IPS-NIHi7 (cell line): ENCODE results near the gene GDPGP1.

Source experiments
- DNase-seq: peaks from one replicate; pipeline ENCODE4 v3.0.0; 2012; ENCODE audit warnings: mixed read lengths; ENCODE audit errors: extremely low spot score

The GDPGP1 gene

DNA sequence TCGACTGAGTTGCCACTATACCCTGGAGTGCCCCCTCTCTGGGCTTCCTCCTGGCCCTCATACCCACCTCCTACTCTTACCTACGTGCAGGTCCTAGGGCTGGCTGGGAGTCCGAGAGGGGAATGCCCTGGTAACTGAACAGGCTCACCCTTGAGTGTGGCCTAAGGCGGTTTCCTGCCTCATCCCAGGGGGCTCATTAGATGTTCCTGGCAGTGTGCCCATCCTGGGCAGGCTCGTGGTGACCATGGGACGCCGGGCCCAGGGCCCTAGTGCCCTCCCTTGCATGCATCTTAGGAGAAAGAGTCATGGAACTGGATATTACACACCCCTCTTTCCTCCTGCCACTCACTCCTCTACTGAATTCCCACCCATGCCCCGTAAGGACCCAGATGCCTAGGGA is 30.1 kb upstream of the GDPGP1 start:
- no peak for DNase-seq

DNA sequence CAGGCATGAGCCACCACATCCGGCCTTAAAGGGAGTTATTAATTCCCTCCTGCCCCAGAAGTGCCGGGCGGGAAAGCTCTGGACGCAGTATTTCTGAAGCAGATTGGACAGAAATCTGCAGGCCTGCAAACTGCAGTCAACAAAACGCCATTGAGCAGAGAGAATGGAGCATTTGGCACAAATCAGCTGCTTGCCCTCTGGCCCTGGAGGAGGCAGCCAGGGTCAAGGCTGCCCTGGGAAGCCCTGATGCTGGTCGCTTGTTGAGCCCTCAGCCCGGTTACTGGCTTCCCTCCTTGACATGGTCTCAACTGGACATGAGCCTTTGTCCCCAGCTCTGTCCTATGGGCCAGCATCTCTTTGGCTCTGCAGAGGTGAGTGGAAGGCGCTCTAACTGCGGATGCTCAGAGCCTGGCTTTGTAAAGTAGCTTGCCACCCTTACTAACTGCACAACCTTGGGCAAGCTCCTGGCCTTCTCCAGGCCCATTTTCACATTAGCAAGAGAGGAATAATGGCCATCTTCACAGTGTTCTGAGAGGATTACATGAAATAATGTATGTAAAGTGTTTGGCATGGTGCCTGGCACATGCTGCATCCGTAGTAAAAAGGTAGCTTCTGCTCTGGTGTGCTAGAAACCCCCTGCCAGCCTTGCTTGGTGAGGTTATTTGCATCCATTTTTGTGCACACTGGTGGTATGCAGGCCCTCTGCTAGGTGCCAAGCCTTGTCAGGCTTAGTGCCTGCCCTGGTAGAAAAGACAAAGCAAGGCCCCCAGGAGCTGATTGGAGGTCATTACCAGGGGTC is 28.8 kb upstream of the GDPGP1 start:
- DNase-seq: no peak

DNA sequence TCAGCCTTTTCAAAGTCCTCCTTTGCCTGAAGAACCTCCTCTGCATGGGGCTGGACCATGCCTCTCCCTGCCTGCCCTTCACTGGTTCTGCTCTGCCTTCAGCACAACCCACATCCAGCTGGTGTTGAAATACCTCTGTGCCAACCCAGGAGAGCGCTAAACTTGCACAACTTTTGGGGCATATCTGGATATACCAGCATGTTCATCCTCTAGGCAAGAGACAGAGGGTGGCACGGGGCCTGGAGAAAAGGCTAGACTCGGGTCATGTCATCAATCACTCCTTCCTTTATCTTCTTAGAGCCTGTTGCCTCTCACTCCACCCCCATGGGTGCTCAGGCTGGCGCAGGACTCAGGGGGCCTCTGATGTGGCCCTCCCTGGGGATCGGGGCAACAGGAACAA is 28.1 kb upstream of the GDPGP1 start:
- no peak for DNase-seq

DNA sequence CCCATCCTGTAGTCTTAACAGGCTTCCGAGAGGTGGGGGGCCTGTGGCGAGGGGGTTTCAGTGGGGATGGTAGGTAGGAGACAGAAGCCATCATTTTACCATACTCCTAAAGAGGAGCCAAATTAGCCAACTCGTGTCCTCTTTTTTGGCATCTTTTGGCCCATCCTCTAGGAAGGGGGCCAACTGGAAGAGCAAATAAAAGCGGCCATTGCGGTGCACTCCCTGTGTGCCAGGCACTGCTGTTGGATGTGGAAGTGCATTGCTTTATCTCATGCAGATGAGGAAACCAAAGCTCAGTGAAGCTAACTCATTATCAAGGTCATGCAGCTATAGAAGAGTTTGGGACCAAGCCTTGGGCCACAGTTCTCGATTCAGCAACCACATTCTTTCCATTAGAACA is 26.8 kb upstream of the GDPGP1 start:
- DNase-seq: no peak

DNA sequence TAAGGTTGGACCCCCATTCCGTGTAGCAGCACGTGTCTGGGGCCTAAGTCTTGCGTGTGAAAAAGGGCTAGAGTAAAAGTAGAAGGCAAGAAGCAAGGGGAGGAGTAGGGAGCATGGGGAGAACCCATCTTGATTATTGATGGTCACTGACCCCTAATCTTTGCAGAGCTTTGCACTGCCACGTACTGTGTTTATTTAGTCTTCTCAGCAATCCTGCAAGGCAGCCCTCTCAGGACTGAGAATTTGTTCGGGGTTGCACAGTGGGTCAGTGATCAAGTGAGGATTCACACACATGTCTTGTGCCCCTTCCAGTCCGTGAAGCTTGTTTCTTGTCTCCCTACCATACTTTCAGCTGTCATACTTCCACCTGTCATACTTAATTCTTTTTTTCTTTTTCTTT is 25.7 kb upstream of the GDPGP1 start:
- no peak for DNase-seq

DNA sequence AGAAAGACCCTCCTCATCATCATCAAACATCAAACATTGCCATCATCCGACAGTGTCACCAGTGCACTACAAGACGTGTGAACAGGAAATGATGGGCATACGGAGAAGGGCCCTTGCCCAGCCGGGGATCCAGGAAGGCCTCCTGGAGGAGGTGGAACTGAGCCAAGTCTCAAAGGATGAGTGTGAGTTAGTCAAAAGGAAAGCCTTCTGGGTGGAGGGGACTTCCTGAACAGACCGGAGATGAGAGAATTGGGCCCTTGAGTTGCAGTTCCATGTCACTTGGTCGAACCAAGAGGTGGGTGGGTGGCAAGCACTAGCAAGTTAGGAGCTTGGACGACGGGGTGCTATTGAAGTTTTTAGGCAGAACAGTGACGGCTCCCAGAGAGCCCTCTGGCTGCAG is 24.4 kb upstream of the GDPGP1 start:
- no peak for DNase-seq

DNA sequence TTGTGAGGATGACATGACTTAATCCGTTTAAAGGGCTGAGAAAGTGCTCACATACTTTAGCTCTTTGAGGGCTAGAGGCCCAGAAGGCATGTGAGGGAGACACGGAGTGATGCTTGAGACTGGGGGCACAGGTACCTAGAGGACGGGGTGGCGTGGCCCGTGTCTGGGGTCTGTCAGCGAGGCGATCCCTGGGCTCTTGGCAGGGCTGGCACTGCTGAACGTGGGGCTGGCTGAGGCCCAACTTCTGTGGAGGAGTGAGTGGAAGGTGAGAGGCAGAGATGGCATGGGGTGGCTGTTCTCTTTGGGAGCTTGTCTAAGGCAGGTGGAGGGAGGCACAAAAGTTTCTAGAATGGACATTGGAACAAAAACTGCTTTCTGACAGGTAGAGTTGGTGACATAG is 23.4 kb upstream of the GDPGP1 start:
- DNase-seq: no peak

DNA sequence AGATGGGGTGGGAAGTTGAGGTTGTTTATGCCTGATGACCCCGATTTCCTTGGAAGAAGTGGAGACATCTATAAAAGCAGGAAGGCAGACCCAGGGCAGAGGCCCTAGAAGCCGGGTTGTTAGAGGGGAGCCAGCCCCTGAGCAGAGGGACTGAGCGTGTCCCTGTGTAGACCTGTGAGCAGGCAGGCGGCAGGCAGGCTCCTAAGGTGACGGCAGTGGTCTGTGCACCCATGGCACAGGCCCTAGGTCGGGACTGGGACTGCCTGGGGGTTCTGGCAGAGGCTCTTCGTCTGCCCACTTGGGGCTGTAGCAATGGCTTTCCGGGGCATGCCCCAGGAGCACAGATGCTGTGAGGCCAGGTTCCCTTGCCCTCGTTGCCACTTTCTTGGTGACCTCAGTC is 23.0 kb upstream of the GDPGP1 start:
- DNase-seq: no peak

DNA sequence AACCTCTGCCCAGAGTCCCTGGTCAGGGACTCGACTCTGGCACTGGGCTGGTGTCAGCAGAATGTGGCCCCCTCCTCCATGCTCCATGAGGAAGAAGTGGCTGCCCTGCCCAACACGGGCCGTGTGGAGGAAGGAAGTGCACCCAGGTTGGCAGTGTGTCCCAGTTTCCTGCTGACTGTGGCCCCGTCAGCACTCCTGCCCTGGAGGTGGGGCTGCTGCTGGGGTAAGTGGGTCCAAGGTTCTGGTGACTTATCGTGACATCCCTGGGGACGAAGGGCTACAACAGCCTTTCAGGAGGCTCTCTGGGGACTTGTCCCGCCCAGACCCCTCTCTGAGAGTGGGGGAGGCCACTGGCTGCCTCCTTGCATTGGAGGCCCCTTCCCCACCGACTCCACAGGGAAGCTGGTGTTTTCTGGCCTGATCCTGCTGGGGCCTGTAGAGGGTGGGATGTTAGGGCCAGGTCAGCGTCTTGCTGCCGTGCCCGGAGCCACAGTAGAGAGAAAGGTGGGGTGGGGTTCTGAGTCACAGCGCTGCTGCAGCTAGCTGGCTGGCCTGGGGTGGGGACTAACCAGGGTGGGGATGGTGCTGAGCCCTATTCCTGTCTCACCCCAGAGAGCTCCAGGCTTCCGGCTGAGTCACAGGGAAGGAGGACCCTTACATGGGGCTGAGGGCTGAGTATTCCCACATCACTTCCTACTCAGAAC is 22.4 kb upstream of the GDPGP1 start:
- peak; percentile 25 for DNase-seq

DNA sequence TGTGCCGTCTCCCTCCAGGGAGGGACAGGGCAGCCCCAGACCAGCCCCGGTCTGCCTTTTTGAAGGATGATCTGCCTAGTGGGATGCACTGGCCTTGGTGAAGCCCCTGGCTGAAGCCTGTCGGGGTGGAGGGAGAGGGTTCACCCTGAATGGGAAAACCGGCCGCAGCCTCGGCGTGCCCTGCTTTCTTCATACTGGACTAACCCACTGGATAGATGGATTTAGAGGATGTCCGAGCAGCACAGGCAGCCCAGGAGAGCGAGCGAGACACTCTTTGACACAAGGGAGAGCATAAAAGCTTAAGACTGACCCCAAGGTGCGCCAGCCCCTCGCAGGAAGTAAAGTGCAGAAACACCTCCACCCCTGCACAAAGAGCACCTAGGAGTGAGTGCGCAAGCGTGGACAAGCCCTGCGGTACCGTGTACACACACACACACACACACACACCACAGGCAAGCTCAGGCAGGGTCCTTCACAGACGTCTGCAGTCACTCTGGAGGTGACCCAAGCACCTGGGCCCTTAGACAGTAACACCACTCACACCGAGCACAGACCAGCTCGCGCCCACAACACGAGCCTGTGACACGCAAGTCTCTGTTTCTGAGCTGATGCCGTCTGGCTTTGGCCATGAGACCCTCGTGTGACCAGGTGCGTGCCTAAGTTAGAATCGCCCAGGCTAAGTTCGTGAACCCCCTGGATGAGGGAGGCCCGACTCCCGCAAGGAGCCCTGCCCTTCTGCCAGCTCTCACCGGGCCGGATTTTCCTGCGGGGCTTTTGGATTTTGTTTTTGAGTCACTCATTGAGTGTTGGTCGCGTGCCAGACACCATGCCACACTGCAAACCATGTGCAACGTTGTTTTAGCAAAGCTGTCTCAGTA is 21.5 kb upstream of the GDPGP1 start:
- no peak for DNase-seq

DNA sequence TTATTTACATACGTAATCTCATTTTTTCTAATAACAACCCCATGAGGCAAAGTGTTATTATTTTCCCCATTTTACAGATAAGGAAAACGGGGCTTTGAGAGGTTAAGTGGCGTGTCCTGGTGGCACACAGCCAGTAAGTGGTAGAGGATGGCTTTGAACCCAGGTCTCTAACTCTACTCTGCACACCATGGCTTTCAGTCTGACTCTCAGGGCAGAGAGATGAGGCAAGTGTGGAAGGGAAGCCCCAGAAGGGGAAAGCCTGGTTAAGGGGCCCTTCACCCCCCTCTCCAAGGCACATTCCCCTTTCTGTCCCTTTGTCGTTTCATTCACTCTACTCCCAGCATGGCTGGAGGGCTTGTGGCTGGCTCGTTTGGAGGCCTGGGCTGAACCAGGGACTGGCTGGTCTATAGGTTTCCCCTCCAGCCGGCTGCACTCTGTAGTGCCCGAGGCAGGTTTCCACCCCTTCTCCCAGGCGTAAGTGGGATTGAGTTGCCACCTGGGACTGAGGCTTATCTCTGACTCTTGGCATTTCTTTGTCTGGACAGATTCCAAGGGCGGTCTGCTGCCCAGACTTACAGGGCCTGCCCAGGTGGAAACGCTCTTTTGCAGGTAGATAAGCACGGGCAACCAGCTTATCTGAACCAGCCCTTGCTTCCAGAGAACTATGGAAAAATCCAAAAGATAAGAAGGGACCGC is 20.7 kb upstream of the GDPGP1 start:
- no peak for DNase-seq

DNA sequence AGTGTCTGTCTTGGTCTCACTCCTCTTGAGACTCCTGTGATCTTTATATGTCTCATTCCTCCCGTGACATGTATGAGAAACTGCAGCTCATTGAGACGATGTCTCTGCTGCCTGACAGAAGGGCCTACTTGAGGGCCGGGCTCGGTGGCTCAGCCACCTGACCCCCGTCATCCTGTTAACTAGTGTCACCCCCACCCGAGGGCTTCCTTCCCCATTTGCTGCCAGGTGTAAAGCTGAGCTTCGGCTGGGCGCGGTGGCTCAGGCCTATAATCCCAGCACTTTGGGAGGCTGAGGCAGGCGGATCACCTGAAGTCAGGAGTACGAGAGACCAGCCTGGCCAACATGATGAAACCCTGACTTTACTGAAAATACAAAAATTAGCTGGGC is 20.2 kb upstream of the GDPGP1 start:
- no peak for DNase-seq

DNA sequence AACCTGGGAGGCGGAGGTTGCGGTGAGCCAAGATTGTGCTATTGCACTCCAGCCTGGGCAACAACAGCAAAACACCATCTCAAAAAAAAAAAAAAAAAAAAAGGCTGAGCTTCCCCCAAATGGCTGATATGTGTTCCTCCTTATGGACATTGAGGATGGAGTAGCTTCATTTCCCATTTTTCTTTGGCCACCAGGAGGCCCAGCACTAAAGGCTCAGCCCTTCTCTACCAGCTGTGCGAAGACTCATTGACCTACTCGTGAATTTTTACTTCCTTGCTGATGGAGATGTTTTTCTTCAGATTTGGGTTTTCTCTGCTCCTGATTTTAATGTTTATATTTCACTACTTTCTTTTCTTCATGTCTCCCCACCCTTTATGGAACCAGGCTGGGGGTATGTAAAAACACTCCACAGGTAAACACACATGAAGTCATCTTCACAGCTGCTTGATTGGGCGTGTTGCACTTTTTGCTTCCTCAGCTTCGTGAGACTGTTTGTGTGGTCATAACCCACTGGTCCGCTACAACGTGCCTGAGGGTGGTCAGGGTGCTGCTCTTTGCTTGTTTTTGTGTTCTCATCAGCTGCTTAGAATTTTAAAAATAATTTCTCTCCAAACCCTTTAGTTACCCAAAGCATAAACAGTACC is 19.3 kb upstream of the GDPGP1 start:
- peak; percentile 38 for DNase-seq

DNA sequence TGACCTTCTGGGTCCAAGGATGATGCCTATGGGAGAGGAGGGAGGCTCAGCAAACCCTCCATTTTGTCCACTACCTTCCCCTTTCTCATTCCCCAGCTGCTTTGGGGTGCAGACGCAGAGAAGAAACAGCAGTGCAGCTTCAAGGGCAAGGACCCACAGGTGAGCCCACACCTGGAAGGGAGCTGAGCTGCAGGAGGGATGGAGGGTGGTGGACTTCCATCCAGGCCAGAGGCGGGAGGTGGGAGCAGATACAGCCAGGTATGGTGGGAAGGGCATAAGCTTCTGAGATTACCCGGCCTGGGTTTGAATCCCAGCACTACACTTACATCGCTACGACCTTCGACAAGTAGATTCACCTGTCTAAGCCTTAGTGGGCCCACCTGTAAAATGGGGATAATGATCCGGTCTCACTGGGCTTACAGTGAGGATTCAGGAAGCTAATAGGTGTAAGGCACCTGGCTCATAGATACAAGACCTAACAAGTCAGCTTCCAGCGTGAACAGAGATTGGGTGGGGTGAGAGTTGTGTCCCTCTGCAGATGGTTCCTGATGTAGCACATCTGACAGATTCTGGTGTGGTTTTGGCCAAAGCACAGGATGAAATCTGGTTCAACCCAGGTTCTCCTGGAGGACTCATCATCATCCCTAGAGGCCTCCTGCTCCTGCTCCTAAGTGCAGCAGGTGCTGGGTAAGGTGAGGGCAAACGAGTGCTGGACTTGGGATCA is 16.2 kb upstream of the GDPGP1 start:
- DNase-seq: no peak

DNA sequence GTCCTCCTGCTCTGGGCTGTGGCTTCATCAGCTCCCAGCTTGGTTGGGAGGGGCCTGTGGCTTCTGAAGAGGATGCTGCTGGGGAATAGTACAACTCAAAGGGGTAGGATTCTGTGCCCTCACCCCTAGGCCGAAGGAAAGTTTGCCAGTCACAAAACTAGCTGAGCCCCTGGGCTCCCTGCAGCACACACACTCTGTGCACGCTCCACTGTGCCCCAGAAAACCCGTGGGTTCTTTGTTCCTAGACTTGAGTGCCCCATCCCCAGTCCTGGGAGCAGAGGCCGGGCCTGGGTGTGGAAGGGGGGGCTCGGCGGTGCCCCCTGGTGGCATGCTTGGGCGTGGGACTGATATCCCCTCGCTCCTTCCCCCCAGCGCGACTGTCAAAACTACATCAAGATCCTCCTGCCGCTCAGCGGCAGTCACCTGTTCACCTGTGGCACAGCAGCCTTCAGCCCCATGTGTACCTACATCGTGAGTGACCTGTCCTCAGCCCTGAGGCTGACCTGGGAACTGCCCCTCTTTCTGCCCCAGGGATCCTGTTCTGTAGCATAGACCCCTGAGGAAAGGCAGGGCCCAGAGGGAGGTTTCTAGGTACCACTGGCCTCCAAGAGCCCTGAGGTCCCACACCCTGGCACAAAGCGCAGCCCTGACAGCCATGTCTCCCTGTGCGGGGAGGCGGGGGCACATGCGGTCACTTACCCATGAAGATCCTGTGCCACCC is 14.4 kb upstream of the GDPGP1 start:
- DNase-seq: peak; percentile 89

DNA sequence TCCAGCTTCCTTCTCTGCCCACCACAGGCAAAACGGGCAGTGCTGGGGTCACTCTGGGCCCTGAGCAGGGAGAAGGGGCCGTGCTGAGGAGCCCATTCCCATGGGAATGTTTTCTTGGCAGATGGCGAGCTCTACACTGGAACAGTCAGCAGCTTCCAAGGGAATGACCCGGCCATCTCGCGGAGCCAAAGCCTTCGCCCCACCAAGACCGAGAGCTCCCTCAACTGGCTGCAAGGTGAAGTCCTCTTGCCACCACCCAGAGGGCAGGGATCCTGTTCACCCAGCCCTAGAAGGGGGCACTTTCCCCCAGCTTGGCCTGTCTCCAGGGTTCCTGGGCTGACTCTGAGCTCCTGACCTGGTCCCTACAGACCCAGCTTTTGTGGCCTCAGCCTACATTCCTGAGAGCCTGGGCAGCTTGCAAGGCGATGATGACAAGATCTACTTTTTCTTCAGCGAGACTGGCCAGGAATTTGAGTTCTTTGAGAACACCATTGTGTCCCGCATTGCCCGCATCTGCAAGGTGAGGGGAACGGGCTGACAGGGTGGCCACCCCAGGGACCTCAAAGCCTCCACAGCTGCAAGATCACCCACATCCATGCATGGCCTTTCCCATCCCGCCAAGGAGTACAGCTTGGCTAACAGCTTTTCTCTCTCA is 12.6 kb upstream of the GDPGP1 start:
- DNase-seq: peak; percentile 92

DNA sequence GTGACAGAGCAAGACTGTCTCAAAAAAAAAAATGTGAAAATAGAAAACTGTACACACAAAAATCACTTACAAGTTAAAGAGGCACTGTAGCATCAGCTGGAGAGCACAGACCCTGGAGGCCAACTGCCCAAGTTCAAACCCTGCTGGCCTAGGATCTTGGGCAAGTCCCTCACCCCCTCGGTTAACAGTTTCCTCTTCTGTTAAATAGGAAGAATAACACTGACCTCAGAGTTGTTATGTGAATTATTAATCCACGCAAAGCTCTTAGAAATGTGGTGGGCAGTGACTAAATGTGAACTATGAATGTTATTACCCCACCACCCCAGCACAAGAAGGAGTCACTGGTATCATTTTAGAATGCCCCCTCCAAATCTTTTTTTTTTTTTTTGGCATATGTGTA is 11.5 kb upstream of the GDPGP1 start:
- DNase-seq: no peak

DNA sequence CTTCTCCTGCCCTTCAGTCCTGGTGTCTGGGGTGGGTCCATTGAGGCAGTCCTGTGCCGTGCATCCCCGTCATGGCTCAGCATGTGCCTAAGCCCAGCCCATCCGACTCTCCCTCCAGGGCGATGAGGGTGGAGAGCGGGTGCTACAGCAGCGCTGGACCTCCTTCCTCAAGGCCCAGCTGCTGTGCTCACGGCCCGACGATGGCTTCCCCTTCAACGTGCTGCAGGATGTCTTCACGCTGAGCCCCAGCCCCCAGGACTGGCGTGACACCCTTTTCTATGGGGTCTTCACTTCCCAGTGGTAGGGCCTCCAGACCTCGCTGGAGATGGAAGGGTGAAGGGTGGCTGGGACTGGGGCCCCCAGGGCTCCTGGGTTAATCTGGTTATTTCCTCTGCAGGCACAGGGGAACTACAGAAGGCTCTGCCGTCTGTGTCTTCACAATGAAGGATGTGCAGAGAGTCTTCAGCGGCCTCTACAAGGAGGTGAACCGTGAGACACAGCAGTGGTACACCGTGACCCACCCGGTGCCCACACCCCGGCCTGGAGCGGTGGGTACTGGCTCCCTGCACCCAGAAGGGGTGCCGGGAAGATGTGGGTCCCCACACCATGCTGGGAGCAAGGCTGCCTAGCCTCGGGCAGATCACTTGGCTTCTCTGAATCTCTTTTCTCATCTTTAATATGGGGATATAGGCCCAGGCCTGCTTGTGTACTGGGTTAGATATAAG is 10.4 kb upstream of the GDPGP1 start:
- DNase-seq: no peak

DNA sequence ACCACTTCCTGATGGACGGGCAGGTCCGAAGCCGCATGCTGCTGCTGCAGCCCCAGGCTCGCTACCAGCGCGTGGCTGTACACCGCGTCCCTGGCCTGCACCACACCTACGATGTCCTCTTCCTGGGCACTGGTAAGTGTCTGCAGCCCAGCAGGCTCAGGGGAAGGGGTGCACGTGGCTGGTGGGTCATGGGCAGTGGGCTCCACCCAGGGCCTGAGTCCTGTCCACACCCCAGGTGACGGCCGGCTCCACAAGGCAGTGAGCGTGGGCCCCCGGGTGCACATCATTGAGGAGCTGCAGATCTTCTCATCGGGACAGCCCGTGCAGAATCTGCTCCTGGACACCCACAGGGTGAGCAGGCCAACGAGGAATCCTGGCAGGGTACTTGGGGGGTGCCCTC is 9.0 kb upstream of the GDPGP1 start:
- DNase-seq: no peak
